NK-92 (cell line): ENCODE data around the gene TMEM156.

ENCODE experiments used
- DNase-seq: peaks from one replicate; lab custom pipeline; 2025; ENCODE audit not compliant: unreplicated experiment; lab: John Stamatoyannopoulos, UW

Gene TMEM156

GRCh38 chr4:38928568-38928967 is 103.6 kb downstream of the TMEM156 start:
- DNase-seq, result no peak

GRCh38 chr4:38926896-38927295 is 105.3 kb downstream of the TMEM156 start:
- DNase-seq, result no peak

GRCh38 chr4:38925492-38926413 is 106.5 kb downstream of the TMEM156 start:
- no peak for DNase-seq

GRCh38 chr4:38924353-38924752 is 107.9 kb downstream of the TMEM156 start:
- no peak for DNase-seq

- DNase-seq, result no peak
These were observed 108.5 kb downstream of the TMEM156 start for GRCh38 chr4:38923746-38924145.

- DNase-seq, result no peak
These were observed 111.1 kb downstream of the TMEM156 start for GRCh38 chr4:38921151-38921550.

- DNase-seq, result no peak
These were observed 111.5 kb downstream of the TMEM156 start for GRCh38 chr4:38920677-38921076.

- no peak for DNase-seq
These were observed 112.0 kb downstream of the TMEM156 start for GRCh38 chr4:38920186-38920585.

GRCh38 chr4:38919494-38919893 is 112.7 kb downstream of the TMEM156 start:
- DNase-seq, result no peak

GRCh38 chr4:38917481-38918025 is 114.7 kb downstream of the TMEM156 start:
- DNase-seq, result no peak
